SK-N-SH (cell line): ENCODE measurements around the gene TRDMT1. TPM values are rescaled to one million over a fixed set of nuclear protein-coding genes. Genes with fewer than 3 reads are reported as not detected.

Experiments used
- CTCF ChIA-PET: fragments of 300-600, 350-600 bp; formaldehyde crosslinking; extraction: SDS; loops from one replicate; lab custom pipeline; 2021; lab: Yijun Ruan, JAX
- POLR2A ChIA-PET: fragments of 350-600 bp; sonication (Branson Sonifier 250); formaldehyde crosslinking; extraction: SDS; loops from one replicate; lab custom pipeline; 2020; ENCODE audit warnings: antibody characterized with exemption, inconsistent platforms; lab: Yijun Ruan, JAX
- DNase-seq: peaks from one replicate; pipeline ENCODE4 v3.0.0; 2012
- H2AFZ ChIP-seq: fragments of 200-600 bp; sonication (generic); 2 replicates; pipeline ENCODE4 v1.8.1; 2016; ENCODE audit warnings: antibody characterized with exemption, mild to moderate bottlenecking, low read depth
- H3F3A ChIP-seq: fragments of 200-600 bp; sonication (generic); replicated peaks from 2 replicates; pipeline ENCODE3; 2016; ENCODE audit warnings: antibody characterized with exemption, mild to moderate bottlenecking; ENCODE audit not compliant: insufficient read depth
- H3K27ac ChIP-seq, 2 experiments: fragments of 200-500 bp in 1 of 2; fragments of 200-600 bp in 1 of 2; sonication (Bioruptor generic) in 1 of 2; sonication (generic), shearing (Covaris generic) in 1 of 2; 2 replicates each; pipeline versions ENCODE4 v1.5.1 to v1.6.1; 2014 to 2016; ENCODE audit warnings: low read depth in 2 of 2, inconsistent platforms in 1 of 2, low read length in 1 of 2, mild to moderate bottlenecking in 1 of 2, mixed read lengths in 1 of 2
- H3K27me3 ChIP-seq: fragments of 200-600 bp; sonication (generic), shearing (Covaris generic); 2 replicates; pipeline ENCODE4 v1.6.1; 2016; ENCODE audit warnings: mixed run types; ENCODE audit not compliant: insufficient read depth
- H3K36me3 ChIP-seq, 2 experiments: fragments of 200-500 bp in 1 of 2; fragments of 200-600 bp in 1 of 2; sonication (Bioruptor generic) in 1 of 2; sonication (generic) in 1 of 2; replicated peaks in 1 of 2; 2 replicates each; pipeline versions ENCODE3 to v1.5.1; 2014 to 2016; ENCODE audit warnings: low read length in 1 of 2, mild to moderate bottlenecking in 1 of 2; ENCODE audit not compliant: insufficient read depth in 2 of 2, control insufficient read depth in 1 of 2
- H3K4me1 ChIP-seq, 2 experiments: fragments of 200-500 bp in 1 of 2; fragments of 200-600 bp in 1 of 2; sonication (Bioruptor generic) in 1 of 2; sonication (generic), shearing (Covaris generic) in 1 of 2; 2 replicates each; pipeline versions ENCODE4 v1.5.1 to v1.6.1; 2014 to 2016; ENCODE audit warnings: low read depth in 1 of 2, low read length in 1 of 2, mixed run types in 1 of 2; ENCODE audit not compliant: insufficient read depth in 2 of 2, control insufficient read depth in 1 of 2
- H3K4me2 ChIP-seq: fragments of 200-600 bp; sonication (generic), shearing (Covaris generic); 2 replicates; pipeline ENCODE4 v1.6.1; 2017; ENCODE audit warnings: mixed run types
- H3K4me3 ChIP-seq, 2 experiments: fragments of 200-500 bp in 1 of 2; fragments of 200-600 bp in 1 of 2; sonication (Bioruptor generic) in 1 of 2; sonication (generic), shearing (Covaris generic) in 1 of 2; 2 replicates each; pipeline versions ENCODE4 v1.5.1 to v1.8.1; 2014 to 2016; ENCODE audit warnings: low read depth in 2 of 2, inconsistent platforms in 1 of 2, low read length in 1 of 2, mild to moderate bottlenecking in 1 of 2, mixed read lengths in 1 of 2, moderate library complexity in 1 of 2
- H3K79me2 ChIP-seq: fragments of 200-600 bp; sonication (generic); 2 replicates; pipeline ENCODE4 v1.8.1; 2017; ENCODE audit warnings: mild to moderate bottlenecking; ENCODE audit not compliant: insufficient read depth
- H3K9ac ChIP-seq: fragments of 200-600 bp; sonication (generic); 2 replicates; pipeline ENCODE4 v1.6.1; 2017; ENCODE audit warnings: mixed run types
- H3K9me2 ChIP-seq: fragments of 200-600 bp; sonication (generic); 2 replicates; pipeline ENCODE4 v1.6.1; 2017; ENCODE audit warnings: mixed run types
- H3K9me3 ChIP-seq: fragments of 200-600 bp; sonication (generic); 2 replicates; pipeline ENCODE4 v1.6.1; 2017; ENCODE audit warnings: mixed run types, mild to moderate bottlenecking, moderate library complexity
- H4K20me1 ChIP-seq: fragments of 200-600 bp; sonication (generic); 2 replicates; pipeline ENCODE4 v1.6.1; 2017; ENCODE audit warnings: mild to moderate bottlenecking, mixed run types; ENCODE audit not compliant: insufficient read depth
- CHD2 ChIP-seq: fragments of 150-350 bp; IDR thresholded peaks from 2 replicates; pipeline ENCODE4 v1.6.1; 2018; ENCODE audit warnings: low read length; ENCODE audit not compliant: partially characterized antibody
- ELF1 ChIP-seq: IDR thresholded peaks from 2 replicates; pipeline ENCODE4 v1.4.0; 2012
- FOXJ3 ChIP-seq: sonication (generic); formaldehyde crosslinking; IDR thresholded peaks from 2 replicates; pipeline ENCODE4 v1.5.1; 2020; ENCODE audit warnings: mild to moderate bottlenecking, missing genetic modification reagents
- FOXM1 ChIP-seq: IDR thresholded peaks from 2 replicates; pipeline ENCODE4 v1.4.0; 2012; ENCODE audit warnings: low read depth, mild to moderate bottlenecking
- GABPA ChIP-seq: IDR thresholded peaks from 2 replicates; pipeline ENCODE4 v1.4.0; 2012; ENCODE audit warnings: low read depth, mild to moderate bottlenecking
- JUND ChIP-seq: IDR thresholded peaks from 2 replicates; pipeline ENCODE4 v1.4.0; 2012
- MXI1 ChIP-seq: IDR thresholded peaks from 2 replicates; pipeline ENCODE4 v1.6.1; 2012; ENCODE audit warnings: mild to moderate bottlenecking, low read depth, low read length, improper control_type of control experiment
- NFIC ChIP-seq: IDR thresholded peaks from 2 replicates; pipeline ENCODE4 v1.4.0; 2012; ENCODE audit warnings: borderline replicate concordance
- POLR2AphosphoS5 ChIP-seq: IDR thresholded peaks from 2 replicates; pipeline ENCODE4 v1.6.1; 2012; ENCODE audit warnings: low read depth, low read length
- RAD21 ChIP-seq: IDR thresholded peaks from 2 replicates; pipeline ENCODE4 v1.6.1; 2012; ENCODE audit warnings: mild to moderate bottlenecking, low read length
- RXRA ChIP-seq: IDR thresholded peaks from 2 replicates; pipeline ENCODE4 v1.4.0; 2012; ENCODE audit warnings: low read depth, mild to moderate bottlenecking, borderline replicate concordance
- SIN3A ChIP-seq: IDR thresholded peaks from 2 replicates; pipeline ENCODE4 v1.6.1; 2012; ENCODE audit warnings: low read depth, mild to moderate bottlenecking, low read length, moderate library complexity, borderline replicate concordance
- TCF12 ChIP-seq: IDR thresholded peaks from 2 replicates; pipeline ENCODE4 v1.4.0; 2012
- TEAD4 ChIP-seq: IDR thresholded peaks from 2 replicates; pipeline ENCODE4 v1.4.0; 2012; ENCODE audit warnings: mild to moderate bottlenecking, borderline replicate concordance; ENCODE audit not compliant: insufficient read depth
- YY1 ChIP-seq: IDR thresholded peaks from 2 replicates; pipeline ENCODE4 v1.4.0; 2012; ENCODE audit warnings: low read depth, mild to moderate bottlenecking
- WGBS: methylation state at CpG from one replicate; pipeline ENCODE4 v1.1.6; 2017; ENCODE audit warnings: low lambda C conversion rate; 5-methylcytosine and 5-hydroxymethylcytosine counted together
- polyA plus RNA-seq, 3 experiments: library from polyadenylated mRNA; depleted of rRNA; stranded (reverse); fragments of >200 nt; gene quantifications; 2 replicates each; pipeline ENCODE4 v1.2.3, GENCODE V29; 2012
- TF ChIP-seq, protein P1 (sequence below): fragments of 200-600 bp; sonication (generic); IDR thresholded peaks from 2 replicates; pipeline ENCODE4 v1.6.1; 2017; ENCODE audit warnings: antibody characterized with exemption, mild to moderate bottlenecking, moderate library complexity
- TF ChIP-seq, protein P2 (sequence below): IDR thresholded peaks from 2 replicates; pipeline ENCODE4 v1.4.0; 2012; ENCODE audit warnings: low read depth, borderline replicate concordance
- TF ChIP-seq, protein P3 (sequence below): IDR thresholded peaks from 2 replicates; pipeline ENCODE4 v1.6.1; 2012; ENCODE audit warnings: mild to moderate bottlenecking, low read depth, low read length, moderate library complexity

TRDMT1 gene
- polyA plus RNA-seq, 1 of the 3 experiments (the other 2 are of a cell fraction) = 3.1 TPM

DNA sequence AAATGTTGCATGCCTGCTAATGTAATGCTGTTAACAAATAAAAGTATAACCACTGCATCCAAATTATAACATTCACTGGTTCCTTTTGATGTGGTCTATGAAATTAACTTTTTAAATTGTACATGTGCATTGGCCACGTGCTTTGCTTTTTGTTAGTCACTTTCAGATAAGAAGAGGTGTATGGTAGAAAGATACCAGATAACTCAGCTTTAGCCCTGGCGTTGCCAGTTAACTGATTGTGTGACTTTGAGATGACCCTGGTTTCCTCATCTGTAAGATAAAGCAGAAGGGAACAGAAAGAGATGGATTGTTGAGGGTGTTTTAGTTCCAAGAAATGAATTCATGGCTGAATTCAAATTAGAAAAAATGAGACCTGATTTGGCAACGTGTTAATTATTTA is 1.9 kb upstream of the TRDMT1 start:
- Histone ChIP-seq H4K20me1 (no peaks in the 10 kb centered on the region), H3K9me2 (no peaks in the 10 kb centered on the region), H3K79me2 (peaks cover 39% of the 10 kb centered on the region), H3K9me3 (no peaks in the 10 kb centered on the region), H3K9ac (no peak overlapping the region), H3K36me3 (no peaks in the 10 kb centered on the region), H3K27ac (peak overlapping the region in 1 of 2 experiments; percentile 18; a peak in 1 of 4 replicates), H3F3A (peaks cover 56% of the 10 kb centered on the region), H3K27me3 (no peaks in the 10 kb centered on the region), H3K4me2 (no peak overlapping the region), H3K4me1 (peaks cover 16 to 27% of the 10 kb centered on the region in 2 experiments), H2AFZ (no peak overlapping the region), H3K4me3 (no peak overlapping the region)
- CTCF ChIA-PET = no interaction called here
- POLR2A ChIA-PET = no interaction called here
- TF ChIP-seq CHD2 (no peak), NFIC (no peak), RXRA (no peak)
- DNase-seq = no peak
- WGBS = 63% methylated on average over 3 of the region's 3 CpGs

DNA sequence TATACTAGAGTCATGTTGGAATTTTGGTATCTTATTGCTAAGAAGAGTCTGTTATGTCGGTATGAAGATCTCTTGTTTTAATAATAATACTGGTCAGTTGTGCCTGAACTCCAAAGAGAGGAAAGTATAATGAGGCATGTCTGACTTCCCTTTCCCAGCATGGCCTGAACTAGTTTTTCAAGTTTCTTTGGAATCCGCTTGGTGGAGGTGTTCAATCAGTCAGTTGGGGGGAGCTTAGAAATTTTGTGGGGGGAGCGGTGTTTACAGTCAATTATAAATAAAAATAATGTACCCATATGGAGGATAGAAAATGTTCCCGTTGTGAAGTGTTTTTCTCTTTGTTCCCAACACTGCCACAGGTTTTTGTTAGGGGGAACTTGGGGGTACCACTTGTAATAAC is 1.5 kb upstream of the TRDMT1 start:
- peaks cover 52% of the 10 kb centered on the region for H3F3A ChIP-seq
- CTCF ChIA-PET = no interaction called here
- TF ChIP-seq MXI1 = no peak
- no peak for TF ChIP-seq YY1
- no peak for TF ChIP-seq SIN3A
- no peak for TF ChIP-seq ELF1
- no peak for TF ChIP-seq TCF12
- TF ChIP-seq POLR2AphosphoS5 = no peak
- TF ChIP-seq TEAD4 = no peak
- TF ChIP-seq, protein P1, sequence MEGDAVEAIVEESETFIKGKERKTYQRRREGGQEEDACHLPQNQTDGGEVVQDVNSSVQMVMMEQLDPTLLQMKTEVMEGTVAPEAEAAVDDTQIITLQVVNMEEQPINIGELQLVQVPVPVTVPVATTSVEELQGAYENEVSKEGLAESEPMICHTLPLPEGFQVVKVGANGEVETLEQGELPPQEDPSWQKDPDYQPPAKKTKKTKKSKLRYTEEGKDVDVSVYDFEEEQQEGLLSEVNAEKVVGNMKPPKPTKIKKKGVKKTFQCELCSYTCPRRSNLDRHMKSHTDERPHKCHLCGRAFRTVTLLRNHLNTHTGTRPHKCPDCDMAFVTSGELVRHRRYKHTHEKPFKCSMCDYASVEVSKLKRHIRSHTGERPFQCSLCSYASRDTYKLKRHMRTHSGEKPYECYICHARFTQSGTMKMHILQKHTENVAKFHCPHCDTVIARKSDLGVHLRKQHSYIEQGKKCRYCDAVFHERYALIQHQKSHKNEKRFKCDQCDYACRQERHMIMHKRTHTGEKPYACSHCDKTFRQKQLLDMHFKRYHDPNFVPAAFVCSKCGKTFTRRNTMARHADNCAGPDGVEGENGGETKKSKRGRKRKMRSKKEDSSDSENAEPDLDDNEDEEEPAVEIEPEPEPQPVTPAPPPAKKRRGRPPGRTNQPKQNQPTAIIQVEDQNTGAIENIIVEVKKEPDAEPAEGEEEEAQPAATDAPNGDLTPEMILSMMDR = no peak
- no peak for TF ChIP-seq GABPA
- TF ChIP-seq, protein P2, sequence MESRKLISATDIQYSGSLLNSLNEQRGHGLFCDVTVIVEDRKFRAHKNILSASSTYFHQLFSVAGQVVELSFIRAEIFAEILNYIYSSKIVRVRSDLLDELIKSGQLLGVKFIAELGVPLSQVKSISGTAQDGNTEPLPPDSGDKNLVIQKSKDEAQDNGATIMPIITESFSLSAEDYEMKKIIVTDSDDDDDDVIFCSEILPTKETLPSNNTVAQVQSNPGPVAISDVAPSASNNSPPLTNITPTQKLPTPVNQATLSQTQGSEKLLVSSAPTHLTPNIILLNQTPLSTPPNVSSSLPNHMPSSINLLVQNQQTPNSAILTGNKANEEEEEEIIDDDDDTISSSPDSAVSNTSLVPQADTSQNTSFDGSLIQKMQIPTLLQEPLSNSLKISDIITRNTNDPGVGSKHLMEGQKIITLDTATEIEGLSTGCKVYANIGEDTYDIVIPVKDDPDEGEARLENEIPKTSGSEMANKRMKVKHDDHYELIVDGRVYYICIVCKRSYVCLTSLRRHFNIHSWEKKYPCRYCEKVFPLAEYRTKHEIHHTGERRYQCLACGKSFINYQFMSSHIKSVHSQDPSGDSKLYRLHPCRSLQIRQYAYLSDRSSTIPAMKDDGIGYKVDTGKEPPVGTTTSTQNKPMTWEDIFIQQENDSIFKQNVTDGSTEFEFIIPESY = no peak
- TF ChIP-seq, protein P3, sequence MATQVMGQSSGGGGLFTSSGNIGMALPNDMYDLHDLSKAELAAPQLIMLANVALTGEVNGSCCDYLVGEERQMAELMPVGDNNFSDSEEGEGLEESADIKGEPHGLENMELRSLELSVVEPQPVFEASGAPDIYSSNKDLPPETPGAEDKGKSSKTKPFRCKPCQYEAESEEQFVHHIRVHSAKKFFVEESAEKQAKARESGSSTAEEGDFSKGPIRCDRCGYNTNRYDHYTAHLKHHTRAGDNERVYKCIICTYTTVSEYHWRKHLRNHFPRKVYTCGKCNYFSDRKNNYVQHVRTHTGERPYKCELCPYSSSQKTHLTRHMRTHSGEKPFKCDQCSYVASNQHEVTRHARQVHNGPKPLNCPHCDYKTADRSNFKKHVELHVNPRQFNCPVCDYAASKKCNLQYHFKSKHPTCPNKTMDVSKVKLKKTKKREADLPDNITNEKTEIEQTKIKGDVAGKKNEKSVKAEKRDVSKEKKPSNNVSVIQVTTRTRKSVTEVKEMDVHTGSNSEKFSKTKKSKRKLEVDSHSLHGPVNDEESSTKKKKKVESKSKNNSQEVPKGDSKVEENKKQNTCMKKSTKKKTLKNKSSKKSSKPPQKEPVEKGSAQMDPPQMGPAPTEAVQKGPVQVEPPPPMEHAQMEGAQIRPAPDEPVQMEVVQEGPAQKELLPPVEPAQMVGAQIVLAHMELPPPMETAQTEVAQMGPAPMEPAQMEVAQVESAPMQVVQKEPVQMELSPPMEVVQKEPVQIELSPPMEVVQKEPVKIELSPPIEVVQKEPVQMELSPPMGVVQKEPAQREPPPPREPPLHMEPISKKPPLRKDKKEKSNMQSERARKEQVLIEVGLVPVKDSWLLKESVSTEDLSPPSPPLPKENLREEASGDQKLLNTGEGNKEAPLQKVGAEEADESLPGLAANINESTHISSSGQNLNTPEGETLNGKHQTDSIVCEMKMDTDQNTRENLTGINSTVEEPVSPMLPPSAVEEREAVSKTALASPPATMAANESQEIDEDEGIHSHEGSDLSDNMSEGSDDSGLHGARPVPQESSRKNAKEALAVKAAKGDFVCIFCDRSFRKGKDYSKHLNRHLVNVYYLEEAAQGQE = no peak
- no peak for TF ChIP-seq FOXJ3 (CRISPR knock-in tag)
- TF ChIP-seq JUND = no peak
- TF ChIP-seq RAD21 = no peak
- no peak for TF ChIP-seq NFIC
- no peak for TF ChIP-seq FOXM1
- POLR2A ChIA-PET = no interaction called here
- peaks cover 40% of the 10 kb centered on the region for H3K79me2 ChIP-seq
- H3K27me3 ChIP-seq = no peaks in the 10 kb centered on the region
- H3K4me2 ChIP-seq = no peak overlapping the region
- no peaks in the 10 kb centered on the region for H3K36me3 ChIP-seq
- no peak overlapping the region for H3K9ac ChIP-seq
- no peak overlapping the region for H2AFZ ChIP-seq
- no peak for DNase-seq
- peaks cover 16 to 23% of the 10 kb centered on the region in 2 experiments for H3K4me1 ChIP-seq
- no peaks in the 10 kb centered on the region for H4K20me1 ChIP-seq
- no peaks in the 10 kb centered on the region for H3K9me2 ChIP-seq
- no peaks in the 10 kb centered on the region for H3K9me3 ChIP-seq
- peak overlapping the region in 1 of 2 experiments; percentile 99; a peak in 2 of 4 replicates for H3K27ac ChIP-seq
- H3K4me3 ChIP-seq = no peak overlapping the region
- 95% methylated on average over 4 of the region's 4 CpGs for WGBS
